HCT116 (cell line): ENCODE measurements around the gene NCOA1. TPM values are rescaled to one million over a fixed set of nuclear protein-coding genes. Genes with fewer than 3 reads are reported as not detected.

Experiments used
- ATAC-seq: fragments of 200-7000 bp; cut with Tn5 transposase; 2 replicates; pipeline ENCODE4 v1.9.1; 2020; ENCODE audit warnings: mild to moderate bottlenecking, moderate library complexity
- BruUV-seq: library from RNA; stranded (reverse); fragments of 400-500 nt; replicated peaks from 2 replicates; lab custom pipeline; 2021; lab: Mats Ljungman, UMichigan
- CTCF ChIA-PET: fragments of 300-600 bp; sonication (Branson Sonifier 250); formaldehyde crosslinking; loops from one replicate; lab custom pipeline; 2021; ENCODE audit warnings: antibody characterized with exemption; lab: Charles Lee
- POLR2A ChIA-PET: fragments of 300-600, 350-600 bp; sonication (Branson Sonifier 250); formaldehyde crosslinking; loops from one replicate; lab custom pipeline; 2021; ENCODE audit warnings: antibody characterized with exemption; lab: Charles Lee
- RAD21 ChIA-PET, 2 experiments: fragments of 300-600 bp; sonication (Branson Sonifier 250); formaldehyde crosslinking; loops; one replicate each; lab custom pipeline; 2023; ENCODE audit warnings: low total read pairs in 2 of 2; ENCODE audit not compliant: uncharacterized antibody in 2 of 2, unreplicated experiment in 2 of 2, low non-redundant PET in 1 of 2; lab: Charles Lee
- DNase-seq: peaks from one replicate; pipeline ENCODE4 v3.0.0-alpha.2; 2010; ENCODE audit warnings: low read depth, low spot score
- H2AFZ ChIP-seq: fragments of 200-600 bp; shearing (Covaris generic), sonication (generic); 2 replicates; pipeline ENCODE4 v1.6.1; 2017; ENCODE audit warnings: low read depth, mixed run types, mixed read lengths, antibody characterized with exemption, low read length; ENCODE audit not compliant: poor library complexity, severe bottlenecking
- H3K27ac ChIP-seq: 2 replicates; pipeline ENCODE4 v1.5.1; 2012; ENCODE audit warnings: low read depth, low read length
- H3K27me3 ChIP-seq: fragments of 200-600 bp; sonication (generic); 2 replicates; pipeline ENCODE4 v1.6.1; 2016; ENCODE audit warnings: mixed run types, low read length, mixed read lengths; ENCODE audit not compliant: insufficient read depth
- H3K36me3 ChIP-seq, 2 experiments: fragments of 200-500 bp in 1 of 2; fragments of 200-600 bp in 1 of 2; sonication (Bioruptor generic) in 1 of 2; sonication (generic) in 1 of 2; 2 replicates each; pipeline versions ENCODE4 v1.5.1 to v1.6.1; 2014 to 2016; ENCODE audit warnings: low read length in 2 of 2, inconsistent platforms in 1 of 2, mixed read lengths in 1 of 2, mixed run types in 1 of 2; ENCODE audit not compliant: insufficient read depth in 2 of 2, control insufficient read depth in 1 of 2
- H3K4me1 ChIP-seq, 2 experiments: fragments of 200-600 bp in 1 of 2; sonication (generic) in 1 of 2; 2 replicates each; pipeline versions ENCODE4 v1.5.1 to v1.6.1; 2012 to 2017; ENCODE audit warnings: low read length in 2 of 2, inconsistent platforms in 1 of 2, mild to moderate bottlenecking in 1 of 2, mixed read lengths in 1 of 2, mixed run types in 1 of 2, moderate library complexity in 1 of 2; ENCODE audit not compliant: insufficient read depth in 2 of 2, control insufficient read depth in 1 of 2
- H3K4me2 ChIP-seq: fragments of 200-600 bp; sonication (generic); 2 replicates; pipeline ENCODE4 v1.6.1; 2017; ENCODE audit warnings: mixed run types, low read length, mixed read lengths
- H3K4me3 ChIP-seq, 2 experiments: fragments of 200-600 bp in 1 of 2; sonication (generic) in 1 of 2; replicated peaks in 1 of 2; 2 replicates each; pipeline ENCODE4 v1.5.1; 2011 to 2016; ENCODE audit warnings: low read length in 2 of 2, control low read depth in 1 of 2, low read depth in 1 of 2, mild to moderate bottlenecking in 1 of 2, mixed read lengths in 1 of 2, mixed run types in 1 of 2
- H3K79me2 ChIP-seq: fragments of 200-600 bp; sonication (generic); 2 replicates; pipeline ENCODE4 v1.6.1; 2017; ENCODE audit warnings: mild to moderate bottlenecking, mixed run types, low read length, moderate library complexity, mixed read lengths; ENCODE audit not compliant: insufficient read depth
- H3K9ac ChIP-seq: fragments of 200-600 bp; sonication (generic); 2 replicates; pipeline ENCODE4 v1.6.1; 2016; ENCODE audit warnings: low read length, mixed read lengths
- H3K9me2 ChIP-seq: fragments of 200-600 bp; sonication (generic), shearing (Covaris generic); 2 replicates; pipeline ENCODE4 v1.6.1; 2017; ENCODE audit warnings: mixed run types, mild to moderate bottlenecking, moderate library complexity; ENCODE audit not compliant: insufficient read depth
- H3K9me3 ChIP-seq, 2 experiments: fragments of 200-500 bp in 1 of 2; fragments of 200-600 bp in 1 of 2; sonication (Bioruptor generic) in 1 of 2; sonication (generic) in 1 of 2; 2 replicates each; pipeline ENCODE4 v1.6.1; 2014 to 2017; ENCODE audit warnings: low read length in 2 of 2, mixed read lengths in 2 of 2, inconsistent platforms in 1 of 2, low read depth in 1 of 2, mild to moderate bottlenecking in 1 of 2, mixed run types in 1 of 2, moderate library complexity in 1 of 2; ENCODE audit not compliant: control insufficient read depth in 1 of 2, insufficient read depth in 1 of 2
- H4K20me1 ChIP-seq: fragments of 200-600 bp; sonication (generic), shearing (Covaris generic); 2 replicates; pipeline ENCODE4 v1.6.1; 2017; ENCODE audit warnings: mixed run types, mild to moderate bottlenecking, moderate library complexity; ENCODE audit not compliant: insufficient read depth
- CBX3 ChIP-seq: IDR thresholded peaks from 2 replicates; pipeline ENCODE4 v1.6.1; 2012; ENCODE audit warnings: low read depth
- CTCF ChIP-seq, 3 experiments: fragments of 200-600 bp in 1 of 3; sonication (generic) in 1 of 3; IDR thresholded peaks in 2 of 3; conservative IDR thresholded peaks in 1 of 3; 2 replicates each; pipeline ENCODE4 v1.5.1; 2012 to 2017; ENCODE audit warnings: low read depth in 2 of 3, low read length in 2 of 3, antibody characterized with exemption in 1 of 3, borderline replicate concordance in 1 of 3, control low read depth in 1 of 3, mild to moderate bottlenecking in 1 of 3, mixed read lengths in 1 of 3, mixed run types in 1 of 3, moderate library complexity in 1 of 3; ENCODE audit not compliant: insufficient read depth in 1 of 3
- EGR1 ChIP-seq: IDR thresholded peaks from 2 replicates; pipeline ENCODE4 v1.6.1; 2012; ENCODE audit warnings: low read depth
- ELF1 ChIP-seq: IDR thresholded peaks from 2 replicates; pipeline ENCODE4 v1.6.1; 2012; ENCODE audit warnings: low read depth, borderline replicate concordance
- EZH2 ChIP-seq: fragments of 200-600 bp; sonication (generic); IDR thresholded peaks from 2 replicates; pipeline ENCODE4 v1.6.1; 2017; ENCODE audit warnings: antibody characterized with exemption, mixed run types
- FOSL1 ChIP-seq: IDR thresholded peaks from 2 replicates; pipeline ENCODE4 v1.6.1; 2012; ENCODE audit warnings: low read depth
- JUND ChIP-seq: IDR thresholded peaks from 2 replicates; pipeline ENCODE4 v1.6.1; 2012
- MAX ChIP-seq: IDR thresholded peaks from 2 replicates; pipeline ENCODE4 v1.6.1; 2012
- POLR2A ChIP-seq: IDR thresholded peaks from 2 replicates; pipeline ENCODE4 v1.7.0; 2011; ENCODE audit warnings: borderline replicate concordance; ENCODE audit not compliant: insufficient read depth, insufficient read length; ENCODE audit errors: extremely low read depth
- POLR2AphosphoS5 ChIP-seq: IDR thresholded peaks from 2 replicates; pipeline ENCODE4 v1.6.1; 2011; ENCODE audit warnings: mild to moderate bottlenecking, low read depth, low read length, moderate library complexity
- REST ChIP-seq: IDR thresholded peaks from 2 replicates; pipeline ENCODE4 v1.6.1; 2012; ENCODE audit warnings: low read depth
- SIN3A ChIP-seq: IDR thresholded peaks from 2 replicates; pipeline ENCODE4 v1.6.1; 2012; ENCODE audit warnings: low read depth
- SP1 ChIP-seq: IDR thresholded peaks from 2 replicates; pipeline ENCODE4 v1.6.1; 2012; ENCODE audit warnings: low read depth
- SRF ChIP-seq: IDR thresholded peaks from 2 replicates; pipeline ENCODE4 v1.6.1; 2012; ENCODE audit warnings: low read depth
- TCF7L2 ChIP-seq: IDR thresholded peaks from 2 replicates; pipeline ENCODE4 v1.7.0; 2011; ENCODE audit warnings: borderline replicate concordance, inconsistent platforms; ENCODE audit not compliant: insufficient read depth, insufficient read length; ENCODE audit errors: extremely low read depth
- YY1 ChIP-seq: IDR thresholded peaks from 2 replicates; pipeline ENCODE4 v1.6.1; 2011; ENCODE audit warnings: low read length, low read depth, moderate library complexity, mild to moderate bottlenecking; ENCODE audit not compliant: insufficient replicate concordance; ENCODE audit errors: extremely low read depth
- ZFX ChIP-seq: fragments of 450-650 bp; IDR thresholded peaks from 2 replicates; pipeline ENCODE4 v1.6.1; 2017
- intact Hi-C: fragments of 100-400 bp; cut with micrococcal nuclease; formaldehyde crosslinking; loops from 2 replicates; pipeline ENCODE4 v1.10.0; 2022
- total RNA-seq: library from RNA; stranded (reverse); gene quantifications from one replicate; pipeline ENCODE4 v1.2.1, GENCODE V29; 2021; ENCODE audit not compliant: unreplicated experiment

NCOA1 gene
- total RNA-seq, 1 experiment from 2014 or later, result 10.4 TPM

GRCh38 chr2:24740142-24740541, 249.1 kb downstream of the NCOA1 start:
- Histone ChIP-seq H3K79me2 (no peaks in the 10 kb centered on the region), H2AFZ (no peak overlapping the region), H3K9me2 (no peaks in the 10 kb centered on the region), H3K27ac (no peak overlapping the region), H3K27me3 (no peaks in the 10 kb centered on the region), H3K9ac (no peak overlapping the region), H3K9me3 (no peaks in the 10 kb centered on the region), H3K4me2 (no peak overlapping the region), H3K36me3 (no peaks in the 10 kb centered on the region), H4K20me1 (no peaks in the 10 kb centered on the region), H3K4me3 (no peak overlapping the region), H3K4me1 (no peaks in the 10 kb centered on the region)
- no peak for DNase-seq
- CTCF ChIA-PET, result no interaction called here
- RAD21 ChIA-PET, result no interaction called here
- POLR2A ChIA-PET, result no interaction called here
- TF ChIP-seq CTCF (IDR thresholded peaks at IDR 0.05 in 2 of 3, conservative IDR thresholded peaks at IDR 0.05 in 1 of 3; ENCODE audit: borderline replicate concordance in 1 of 3, insufficient read depth in 1 of 3, low read depth in 2 of 3, low read length in 2 of 3) (no peak), EGR1 (no peak), EZH2 (no peak), SIN3A (no peak), YY1 (no peak), SRF (no peak), ELF1 (no peak), POLR2AphosphoS5 (no peak), CBX3 (no peak), POLR2A (no peak), TCF7L2 (no peak), MAX (no peak), JUND (no peak), REST (no peak), ZFX (no peak), SP1 (no peak), FOSL1 (no peak)
- BruUV-seq, result no TSS peak
- intact Hi-C loops, result no loop called here
- ATAC-seq, result no peak
